Measurements from ENCODE around the gene TNFRSF8. TPM values are rescaled to one million over a fixed set of nuclear protein-coding genes. Genes with fewer than 3 reads are reported as not detected.

Gene TNFRSF8
- total and polyA plus RNA-seq, 9 of the 15 experiments (the other 6 are each of a cell fraction or from before 2014, with no cell fraction given): 3.5 to 38.4 (median 17.1) TPM

DNA sequence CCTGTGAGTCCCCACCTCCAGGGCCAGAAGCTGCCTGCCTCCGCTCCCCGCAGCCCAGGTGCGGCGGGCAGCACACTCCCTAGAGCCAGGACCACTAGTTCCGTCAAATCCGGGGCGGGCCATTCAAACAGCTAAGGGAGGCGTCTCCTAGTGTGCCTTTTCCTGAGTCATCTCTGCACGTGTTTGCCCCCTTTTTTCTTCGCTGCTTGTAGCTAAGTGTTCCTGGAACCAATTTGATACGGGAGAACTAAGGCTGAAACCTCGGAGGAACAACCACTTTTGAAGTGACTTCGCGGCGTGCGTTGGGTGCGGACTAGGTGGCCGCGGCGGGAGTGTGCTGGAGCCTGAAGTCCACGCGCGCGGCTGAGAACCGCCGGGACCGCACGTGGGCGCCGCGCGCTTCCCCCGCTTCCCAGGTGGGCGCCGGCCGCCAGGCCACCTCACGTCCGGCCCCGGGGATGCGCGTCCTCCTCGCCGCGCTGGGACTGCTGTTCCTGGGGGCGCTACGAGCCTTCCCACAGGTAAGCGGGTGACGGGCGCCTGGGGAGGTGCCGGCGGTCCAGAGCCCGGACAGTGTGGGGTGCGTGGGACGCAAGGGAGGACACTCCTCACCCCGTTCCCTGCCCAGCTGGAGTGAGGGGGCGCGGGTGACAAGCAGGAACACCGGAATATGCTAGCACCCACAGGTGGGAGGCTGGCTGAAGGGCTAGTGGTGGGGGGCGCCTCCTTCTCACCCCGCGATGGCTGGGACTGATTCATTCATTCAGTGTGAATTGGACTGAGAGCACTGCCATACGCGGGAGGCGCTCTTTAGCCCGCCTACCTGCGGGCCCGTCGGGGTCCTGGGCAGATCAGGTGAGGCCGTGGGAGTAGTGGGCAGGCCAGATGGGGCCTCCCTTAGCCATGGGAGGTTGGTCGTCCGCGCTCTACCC is at the start of gene TNFRSF8 (continued):
- TF ChIP-seq ZFP36 (IDR thresholded peaks at IDR 0.05; ENCODE audit: low read depth, low read length, partially characterized antibody) (no peak), GTF2F1 (IDR thresholded peaks at IDR 0.05; ENCODE audit: low read depth, low read length) (no peak), ZNF184 (CRISPR knock-in tag; IDR thresholded peaks at IDR 0.05) (no peak), ZFP1 (CRISPR knock-in tag; IDR thresholded peaks at IDR 0.05) (no peak), SMAD3 (CRISPR knock-in tag; conservative IDR thresholded peaks at IDR 0.05) (no peak), DACH1 (IDR thresholded peaks at IDR 0.05; ENCODE audit: partially characterized antibody) (no peak), PHF20 (IDR thresholded peaks at IDR 0.05; ENCODE audit: partially characterized antibody) (no peak), TAF1 (IDR thresholded peaks at IDR 0.05; ENCODE audit: control insufficient read depth, extremely low read depth, insufficient read depth, low read length, severe bottlenecking) (no peak), HDGF (IDR thresholded peaks at IDR 0.05) (no peak), BRCA1 (IDR thresholded peaks at IDR 0.05) (no peak), BRCA1 (CRISPR knock-in tag; IDR thresholded peaks at IDR 0.05) (peak; percentile 23; the same call in 1 of the 2 replicates)
- TF ChIP-seq, protein P1, sequence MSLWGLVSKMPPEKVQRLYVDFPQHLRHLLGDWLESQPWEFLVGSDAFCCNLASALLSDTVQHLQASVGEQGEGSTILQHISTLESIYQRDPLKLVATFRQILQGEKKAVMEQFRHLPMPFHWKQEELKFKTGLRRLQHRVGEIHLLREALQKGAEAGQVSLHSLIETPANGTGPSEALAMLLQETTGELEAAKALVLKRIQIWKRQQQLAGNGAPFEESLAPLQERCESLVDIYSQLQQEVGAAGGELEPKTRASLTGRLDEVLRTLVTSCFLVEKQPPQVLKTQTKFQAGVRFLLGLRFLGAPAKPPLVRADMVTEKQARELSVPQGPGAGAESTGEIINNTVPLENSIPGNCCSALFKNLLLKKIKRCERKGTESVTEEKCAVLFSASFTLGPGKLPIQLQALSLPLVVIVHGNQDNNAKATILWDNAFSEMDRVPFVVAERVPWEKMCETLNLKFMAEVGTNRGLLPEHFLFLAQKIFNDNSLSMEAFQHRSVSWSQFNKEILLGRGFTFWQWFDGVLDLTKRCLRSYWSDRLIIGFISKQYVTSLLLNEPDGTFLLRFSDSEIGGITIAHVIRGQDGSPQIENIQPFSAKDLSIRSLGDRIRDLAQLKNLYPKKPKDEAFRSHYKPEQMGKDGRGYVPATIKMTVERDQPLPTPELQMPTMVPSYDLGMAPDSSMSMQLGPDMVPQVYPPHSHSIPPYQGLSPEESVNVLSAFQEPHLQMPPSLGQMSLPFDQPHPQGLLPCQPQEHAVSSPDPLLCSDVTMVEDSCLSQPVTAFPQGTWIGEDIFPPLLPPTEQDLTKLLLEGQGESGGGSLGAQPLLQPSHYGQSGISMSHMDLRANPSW (CRISPR knock-in tag; IDR thresholded peaks at IDR 0.05): no peak; the same call in 1 of the 2 replicates
- TF ChIP-seq, protein P2, sequence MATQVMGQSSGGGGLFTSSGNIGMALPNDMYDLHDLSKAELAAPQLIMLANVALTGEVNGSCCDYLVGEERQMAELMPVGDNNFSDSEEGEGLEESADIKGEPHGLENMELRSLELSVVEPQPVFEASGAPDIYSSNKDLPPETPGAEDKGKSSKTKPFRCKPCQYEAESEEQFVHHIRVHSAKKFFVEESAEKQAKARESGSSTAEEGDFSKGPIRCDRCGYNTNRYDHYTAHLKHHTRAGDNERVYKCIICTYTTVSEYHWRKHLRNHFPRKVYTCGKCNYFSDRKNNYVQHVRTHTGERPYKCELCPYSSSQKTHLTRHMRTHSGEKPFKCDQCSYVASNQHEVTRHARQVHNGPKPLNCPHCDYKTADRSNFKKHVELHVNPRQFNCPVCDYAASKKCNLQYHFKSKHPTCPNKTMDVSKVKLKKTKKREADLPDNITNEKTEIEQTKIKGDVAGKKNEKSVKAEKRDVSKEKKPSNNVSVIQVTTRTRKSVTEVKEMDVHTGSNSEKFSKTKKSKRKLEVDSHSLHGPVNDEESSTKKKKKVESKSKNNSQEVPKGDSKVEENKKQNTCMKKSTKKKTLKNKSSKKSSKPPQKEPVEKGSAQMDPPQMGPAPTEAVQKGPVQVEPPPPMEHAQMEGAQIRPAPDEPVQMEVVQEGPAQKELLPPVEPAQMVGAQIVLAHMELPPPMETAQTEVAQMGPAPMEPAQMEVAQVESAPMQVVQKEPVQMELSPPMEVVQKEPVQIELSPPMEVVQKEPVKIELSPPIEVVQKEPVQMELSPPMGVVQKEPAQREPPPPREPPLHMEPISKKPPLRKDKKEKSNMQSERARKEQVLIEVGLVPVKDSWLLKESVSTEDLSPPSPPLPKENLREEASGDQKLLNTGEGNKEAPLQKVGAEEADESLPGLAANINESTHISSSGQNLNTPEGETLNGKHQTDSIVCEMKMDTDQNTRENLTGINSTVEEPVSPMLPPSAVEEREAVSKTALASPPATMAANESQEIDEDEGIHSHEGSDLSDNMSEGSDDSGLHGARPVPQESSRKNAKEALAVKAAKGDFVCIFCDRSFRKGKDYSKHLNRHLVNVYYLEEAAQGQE (IDR thresholded peaks at IDR 0.05; ENCODE audit: borderline replicate concordance): no peak
- TF ChIP-seq, protein P2 (CRISPR knock-in tag; IDR thresholded peaks at IDR 0.05; ENCODE audit: low read depth): no peak
- TF ChIP-seq, protein P3, sequence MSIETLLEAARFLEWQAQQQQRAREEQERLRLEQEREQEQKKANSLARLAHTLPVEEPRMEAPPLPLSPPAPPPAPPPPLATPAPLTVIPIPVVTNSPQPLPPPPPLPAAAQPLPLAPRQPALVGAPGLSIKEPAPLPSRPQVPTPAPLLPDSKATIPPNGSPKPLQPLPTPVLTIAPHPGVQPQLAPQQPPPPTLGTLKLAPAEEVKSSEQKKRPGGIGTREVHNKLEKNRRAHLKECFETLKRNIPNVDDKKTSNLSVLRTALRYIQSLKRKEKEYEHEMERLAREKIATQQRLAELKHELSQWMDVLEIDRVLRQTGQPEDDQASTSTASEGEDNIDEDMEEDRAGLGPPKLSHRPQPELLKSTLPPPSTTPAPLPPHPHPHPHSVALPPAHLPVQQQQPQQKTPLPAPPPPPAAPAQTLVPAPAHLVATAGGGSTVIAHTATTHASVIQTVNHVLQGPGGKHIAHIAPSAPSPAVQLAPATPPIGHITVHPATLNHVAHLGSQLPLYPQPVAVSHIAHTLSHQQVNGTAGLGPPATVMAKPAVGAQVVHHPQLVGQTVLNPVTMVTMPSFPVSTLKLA (conservative IDR thresholded peaks at IDR 0.05): peak; percentile 90 to 95
